GM19468 (cell line): ENCODE measurements around the gene RC3H1.
"Not testable (repeated sequence)": the region's sequence is repeated elsewhere in the genome, so short reads cannot be mapped to it uniquely, and the experiment has no call there.

Experiments
- ATAC-seq: cut with Tn5 transposase; IDR thresholded peaks from one replicate; pipeline ENCODE4 v1.9.1; 2021; ENCODE audit warnings: mild to moderate bottlenecking, moderate library complexity, moderate number of reproducible peaks; ENCODE audit not compliant: unreplicated experiment; ENCODE audit errors: extremely low read depth

Gene RC3H1

GRCh38 chr1:173960625-173961024 is 61.5 kb downstream of the RC3H1 start:
- no peak for ATAC-seq

DNA sequence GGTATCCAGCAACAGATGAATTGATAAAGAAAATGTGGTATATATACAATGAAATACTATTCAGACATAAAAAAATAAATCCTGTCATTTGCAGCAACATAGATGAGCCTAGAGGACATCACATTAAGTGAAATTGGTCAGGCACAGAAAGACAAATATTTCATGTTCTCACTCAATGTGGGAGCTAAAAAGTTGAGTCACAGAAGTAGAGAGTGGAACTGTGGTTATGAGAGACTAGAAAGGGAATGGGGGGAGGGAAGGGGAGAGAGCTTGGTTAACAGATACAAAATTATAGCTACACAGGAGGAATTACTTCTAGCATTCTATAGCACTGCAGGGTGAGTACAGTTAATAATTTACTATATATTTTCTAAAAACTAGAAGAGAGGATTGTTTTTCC is 68.0 kb downstream of the RC3H1 start:
- no peak for ATAC-seq

DNA sequence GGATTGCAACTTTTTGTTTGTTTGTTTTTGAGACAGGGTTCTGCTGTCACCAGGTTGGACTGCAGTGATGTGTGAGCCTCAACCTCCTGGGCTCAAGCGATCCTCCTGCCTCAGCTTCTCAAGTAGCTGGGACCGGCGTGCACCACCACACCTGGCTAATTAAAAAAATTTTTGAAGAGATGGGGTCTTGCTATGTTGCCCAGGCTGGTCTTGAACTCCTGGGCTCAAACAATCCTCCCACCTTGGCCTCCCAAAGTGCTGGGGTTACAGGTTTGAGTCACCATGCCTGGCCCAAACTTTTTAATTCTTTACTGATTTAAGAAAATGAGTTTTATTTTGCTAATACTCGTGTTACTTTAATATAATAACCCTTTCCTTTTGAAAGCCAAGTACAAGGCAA is 73.6 kb downstream of the RC3H1 start:
- ATAC-seq = no peak

- no peak for ATAC-seq
Observed at GRCh38 chr1:173946380-173946921, 75.7 kb downstream of the RC3H1 start.

- no peak for ATAC-seq
Observed at GRCh38 chr1:173937062-173937461, 85.1 kb downstream of the RC3H1 start.

- no peak for ATAC-seq
Observed at GRCh38 chr1:173934440-173934839, 87.7 kb downstream of the RC3H1 start.

- not testable (repeated sequence) for ATAC-seq
Observed at GRCh38 chr1:173930541-173930940, 91.6 kb downstream of the RC3H1 start.

DNA sequence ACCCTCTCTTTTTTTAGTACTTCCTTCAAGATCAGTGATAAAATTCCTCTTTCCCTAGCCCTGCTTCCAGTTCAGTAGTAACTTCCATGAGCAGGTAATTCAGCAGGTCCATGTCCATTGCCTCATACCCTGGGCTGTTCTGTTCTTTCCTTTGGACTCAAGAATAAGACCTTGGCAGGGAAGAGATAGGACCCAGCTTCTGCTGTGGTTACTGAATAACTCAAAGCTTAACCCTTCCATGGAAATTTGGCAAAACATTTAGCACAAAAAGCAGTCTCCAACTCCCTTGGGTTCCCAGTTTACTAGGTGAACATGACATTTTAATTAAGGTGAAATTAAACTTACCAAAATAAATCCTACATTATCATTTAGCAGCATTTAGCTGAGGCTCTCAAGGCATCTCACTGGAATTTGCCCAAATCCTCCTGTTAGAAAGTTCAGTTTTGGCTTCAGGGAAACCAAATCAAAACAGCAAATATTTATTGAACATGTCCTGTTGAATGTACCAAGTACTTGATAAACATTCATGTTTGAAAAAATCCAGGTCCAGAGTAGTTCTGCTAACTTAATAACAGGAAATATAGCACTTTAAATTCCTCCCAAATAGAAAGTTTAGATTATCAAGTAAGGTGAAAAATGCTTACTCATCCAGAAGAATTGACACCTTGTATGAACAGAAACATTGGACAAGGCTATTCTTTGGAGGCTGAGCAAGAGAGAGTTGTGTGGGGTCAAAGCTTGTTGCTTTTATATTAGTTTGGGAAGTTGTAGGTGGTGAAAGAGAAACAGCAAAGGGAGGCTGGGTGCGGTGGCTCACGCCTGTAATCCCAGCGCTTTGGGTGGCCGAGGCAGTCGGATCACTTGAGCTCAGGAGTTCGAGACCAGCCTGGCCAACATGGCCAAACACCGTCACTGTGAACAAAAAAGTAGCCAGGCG is 96.6 kb downstream of the RC3H1 start:
- no peak for ATAC-seq

GRCh38 chr1:173920861-173921260 is 101.3 kb downstream of the RC3H1 start:
- ATAC-seq = no peak

GRCh38 chr1:173917635-173918493 is 104.3 kb downstream of the RC3H1 start:
- no peak for ATAC-seq

DNA sequence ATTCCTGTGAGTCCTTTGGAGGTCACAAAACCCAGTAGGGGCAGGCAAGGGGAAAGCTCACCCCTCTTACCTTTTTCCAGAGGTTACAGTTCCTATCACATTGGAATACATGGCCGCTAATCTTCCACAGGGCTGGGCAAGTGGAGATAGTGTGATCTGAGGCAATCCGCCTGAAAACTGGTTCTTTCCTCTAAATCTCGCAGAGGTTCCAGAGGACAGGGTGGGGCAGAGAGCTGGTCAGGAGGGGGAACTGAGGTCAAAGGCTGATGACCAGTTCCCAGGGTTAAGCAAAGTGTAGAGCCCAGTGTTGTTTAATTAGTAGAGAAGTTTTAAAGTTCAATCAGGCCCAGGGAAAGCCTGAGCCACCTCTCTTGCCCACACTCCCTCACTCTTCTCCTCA is 105.0 kb downstream of the RC3H1 start, which contains the start of gene SERPINC1:
Gene SERPINC1, minus strand, starts transcription at position 179 of the 400 bp plus-strand sequence. Its CDS starts 68 bp downstream, at position 111.
- no peak for ATAC-seq

GRCh38 chr1:173916667-173917066 is 105.5 kb downstream of the RC3H1 start:
- no peak for ATAC-seq

DNA sequence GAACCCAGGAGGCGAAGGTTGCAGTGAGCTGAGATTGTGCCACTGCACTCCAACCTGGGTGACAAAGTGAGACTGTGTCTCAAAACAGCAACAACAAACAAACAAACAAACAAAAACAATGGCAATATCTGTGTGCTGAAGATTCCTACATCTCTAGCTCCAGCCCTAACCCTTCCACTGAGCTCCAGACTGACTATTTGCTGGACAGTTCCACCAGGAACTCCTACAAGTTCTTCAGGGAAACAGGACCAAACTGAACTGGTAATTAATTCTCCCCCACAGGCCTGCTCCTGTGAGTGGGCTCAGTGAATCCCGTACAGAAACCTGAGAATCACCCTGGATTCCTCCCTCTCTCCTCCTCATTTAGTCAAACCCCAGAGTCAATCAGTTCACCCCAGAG is 106.6 kb downstream of the RC3H1 start:
- no peak for ATAC-seq

DNA sequence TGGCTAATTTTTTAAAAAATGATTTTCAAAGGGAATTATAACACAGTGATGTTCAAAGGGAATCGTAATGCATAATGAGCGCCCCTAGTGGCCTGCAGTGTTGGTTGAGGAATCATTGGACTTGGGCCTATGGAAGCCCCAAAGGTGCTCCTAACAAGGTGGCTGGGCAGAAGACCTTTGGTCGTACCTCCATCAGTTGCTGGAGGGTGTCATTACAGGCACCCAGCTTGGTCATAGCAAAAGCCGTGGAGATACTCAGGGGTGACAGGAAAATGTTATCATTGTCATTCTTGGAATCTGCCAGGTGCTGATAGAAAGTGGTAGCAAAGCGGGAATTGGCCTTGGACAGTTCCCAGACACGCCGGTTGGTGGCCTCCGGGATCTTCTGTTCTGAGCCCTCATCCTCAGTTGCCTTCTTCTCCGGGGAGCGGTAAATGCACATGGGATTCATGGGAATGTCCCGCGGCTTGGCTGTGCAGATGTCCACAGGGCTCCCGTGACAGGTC is 107.7 kb downstream of the RC3H1 start:
- ATAC-seq = no peak

GRCh38 chr1:173913111-173913510 is 109.0 kb downstream of the RC3H1 start:
- no peak for ATAC-seq

DNA sequence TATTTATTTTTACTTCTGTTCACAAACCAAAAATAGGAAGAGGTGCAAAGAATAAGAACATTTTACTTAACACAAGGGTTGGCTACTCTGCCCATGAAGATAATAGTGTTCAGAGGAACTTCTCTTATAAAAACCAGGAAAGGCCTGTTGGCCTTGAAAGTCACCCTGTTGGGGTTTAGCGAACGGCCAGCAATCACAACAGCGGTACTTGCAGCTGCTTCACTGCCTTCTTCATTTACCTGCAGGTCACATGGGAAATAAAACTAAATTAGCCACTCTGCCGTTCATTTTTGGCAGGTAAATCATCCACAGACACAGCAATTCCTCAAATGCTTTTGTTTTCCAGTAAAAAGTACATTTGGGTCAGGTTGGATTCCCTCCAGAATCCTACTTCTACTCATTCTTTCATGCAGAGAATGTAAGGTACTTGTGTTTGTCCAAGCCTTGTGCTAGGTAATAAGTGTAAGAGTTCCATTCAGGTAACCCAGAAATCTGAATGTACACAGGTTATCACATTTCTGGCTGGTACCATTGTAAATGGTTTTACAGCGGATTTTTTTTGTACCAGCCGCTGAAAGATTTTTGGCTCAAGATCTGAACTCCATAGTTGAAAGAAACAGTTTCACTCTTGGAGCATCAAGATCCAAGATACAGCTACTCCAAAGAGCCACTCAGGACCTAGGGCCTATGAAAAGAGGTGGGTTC is 118.2 kb downstream of the RC3H1 start:
- ATAC-seq = no peak

DNA sequence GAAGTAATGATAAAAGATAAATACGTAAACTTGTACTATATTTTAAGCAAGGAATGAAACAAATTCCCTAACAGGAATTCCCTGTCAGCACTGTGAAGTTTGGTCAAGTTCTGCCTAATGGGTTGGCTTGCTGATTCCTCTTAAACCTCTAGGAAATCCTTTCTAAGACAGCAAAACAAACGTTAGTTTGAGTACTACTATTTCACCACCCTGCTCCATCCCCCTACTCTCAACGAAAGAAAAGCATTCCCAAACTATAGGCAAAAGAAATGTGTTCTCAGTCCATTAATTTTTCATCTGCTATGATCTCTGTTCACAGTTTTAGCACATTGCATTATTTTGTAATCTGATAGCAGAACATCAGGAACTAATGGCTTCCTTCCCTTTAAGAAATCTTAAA is 121.2 kb downstream of the RC3H1 start:
- ATAC-seq = no peak

DNA sequence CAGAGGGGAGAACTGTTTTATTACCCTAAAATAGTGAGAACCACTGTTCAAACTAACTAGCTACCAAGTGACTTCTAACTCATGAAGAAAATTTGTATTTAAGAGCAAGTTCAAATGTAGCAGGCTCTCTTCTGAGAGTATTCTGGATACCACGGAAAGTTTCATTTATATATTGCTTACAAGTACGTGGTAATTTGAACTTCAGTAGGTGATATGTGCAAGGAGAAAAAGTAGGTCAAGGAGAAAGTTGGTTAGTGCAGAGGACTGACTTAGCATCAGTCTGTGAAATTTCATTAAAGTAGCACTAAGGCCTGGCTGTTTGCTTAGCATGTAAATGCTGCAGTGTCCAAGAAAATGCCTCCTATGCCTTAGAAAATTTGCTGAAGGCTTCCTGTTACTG is 121.7 kb downstream of the RC3H1 start:
- no peak for ATAC-seq

GRCh38 chr1:173894189-173894588 is 128.0 kb downstream of the RC3H1 start:
- no peak for ATAC-seq

- ATAC-seq = no peak
Observed at GRCh38 chr1:173893611-173894010, 128.5 kb downstream of the RC3H1 start.
